ENCODE results near the gene DNAJC16.

The DNAJC16 gene

GRCh38 chr1:15617173-15618076, 90.8 kb downstream of the DNAJC16 start, which contains the start of gene DDI2:
DDI2 (plus strand) TSS chr1:15617458; CDS start chr1:15617671, 213 bp downstream.
- Histone ChIP-seq H3K36me3 (ENCODE audit: control insufficient read depth in 2 of 2, insufficient read depth in 1 of 2, low read length in 2 of 2) (no peaks in the 10 kb centered on the region), H3K9me3 (ENCODE audit: control insufficient read depth, insufficient read depth, low read depth, low read length) (no peaks in the 10 kb centered on the region), H3K4me3 (ENCODE audit: low read depth, low read length) (peak within 1 kb of the TSS; percentile 59), H3K4me1 (ENCODE audit: control insufficient read depth, insufficient read depth, low read length) (peaks cover 11% of the 10 kb centered on the region; the same call in 1 of the 2 replicates), H3K27ac (ENCODE audit: extremely low read depth, low read depth, low read length) (peak within 1 kb of the TSS; percentile 94)
- CTCF ChIA-PET = interaction anchor here (0.6 kb wide), 1 partner anchor 208 kb away, joined by 4 read pairs; no protein-coding TSS in a partner anchor
- POLR2A ChIA-PET = interaction anchor here (2.1 to 4.1 kb wide), 2 partner anchors 13 to 91 kb away, joined by 5 to 23 read pairs; partner anchors contain the start of gene DNAJC16
- TF ChIP-seq ZNF202 (tag by site-specific recombination; IDR thresholded peaks at IDR 0.05; ENCODE audit: borderline replicate concordance) = no peak
- no peak for TF ChIP-seq ZFP3 (tag by site-specific recombination; IDR thresholded peaks at IDR 0.05; ENCODE audit: low read depth)
- no peak for TF ChIP-seq ZNF169 (tag by site-specific recombination; IDR thresholded peaks at IDR 0.05)
- TF ChIP-seq ZNF174 (tag by site-specific recombination; IDR thresholded peaks at IDR 0.05) = no peak
- TF ChIP-seq ZNF148 (tag by site-specific recombination; IDR thresholded peaks at IDR 0.05; ENCODE audit: borderline replicate concordance) = no peak
- no peak for TF ChIP-seq ZNF24 (tag by site-specific recombination; IDR thresholded peaks at IDR 0.05)
- TF ChIP-seq ZEB2 (tag by site-specific recombination; IDR thresholded peaks at IDR 0.05) = peak; percentile 11; the same call in 1 of the 2 replicates
- no peak for TF ChIP-seq ZSCAN18 (tag by site-specific recombination; IDR thresholded peaks at IDR 0.05)
- no peak for TF ChIP-seq ZNF37A (tag by site-specific recombination; IDR thresholded peaks at IDR 0.05)
- no peak for TF ChIP-seq PRDM6 (tag by site-specific recombination; IDR thresholded peaks at IDR 0.05)
- no peak for TF ChIP-seq TSHZ1 (tag by site-specific recombination; IDR thresholded peaks at IDR 0.05; ENCODE audit: borderline replicate concordance)
- TF ChIP-seq ZNF544 (tag by site-specific recombination; IDR thresholded peaks at IDR 0.05) = no peak
- TF ChIP-seq ZNF248 (tag by site-specific recombination; IDR thresholded peaks at IDR 0.05) = no peak
- no peak for TF ChIP-seq ZNF521 (tag by site-specific recombination; IDR thresholded peaks at IDR 0.05)
- TF ChIP-seq ZNF624 (tag by site-specific recombination; IDR thresholded peaks at IDR 0.05) = no peak
- TF ChIP-seq ZNF133 (tag by site-specific recombination; IDR thresholded peaks at IDR 0.05) = no peak
- no peak for TF ChIP-seq ZNF404 (tag by site-specific recombination; IDR thresholded peaks at IDR 0.05)
- TF ChIP-seq GLI2 (tag by site-specific recombination; IDR thresholded peaks at IDR 0.05; ENCODE audit: borderline replicate concordance, low read depth) = no peak
- no peak for TF ChIP-seq ZNF776 (tag by site-specific recombination; IDR thresholded peaks at IDR 0.05; ENCODE audit: borderline replicate concordance)
- no peak for TF ChIP-seq ZNF658 (tag by site-specific recombination; IDR thresholded peaks at IDR 0.05)
- TF ChIP-seq ZNF664 (tag by site-specific recombination; IDR thresholded peaks at IDR 0.05) = no peak
- no peak for TF ChIP-seq ZNF785 (tag by site-specific recombination; IDR thresholded peaks at IDR 0.05)
- peak; percentile 63 for TF ChIP-seq ZNF335 (tag by site-specific recombination; conservative IDR thresholded peaks at IDR 0.05)
- peak; percentile 52; the same call in 1 of the 2 replicates for TF ChIP-seq ZBTB44 (tag by site-specific recombination; IDR thresholded peaks at IDR 0.05)
- no peak for TF ChIP-seq ZNF707 (tag by site-specific recombination; IDR thresholded peaks at IDR 0.05)
- peak; percentile 98 for TF ChIP-seq KLF9 (tag by site-specific recombination; IDR thresholded peaks at IDR 0.05; ENCODE audit: low read depth)
